IMR-90 (cell line): ENCODE data around the gene ANO1. TPM values are rescaled to one million over a fixed set of nuclear protein-coding genes. Genes with fewer than 3 reads are reported as not detected.
A peak's percentile ranks its signal among the peaks of the same experiment; 100 is the strongest.

Experiments used
- ATAC-seq: fragments of 200-7000 bp; cut with Tn5 transposase; 2 replicates; pipeline ENCODE4 v1.9.1; 2020; ENCODE audit warnings: low read depth, mild to moderate bottlenecking, moderate library complexity
- BruUV-seq: library from RNA; stranded (reverse); fragments of 400-500 nt; replicated peaks from 2 replicates; lab custom pipeline; 2021; lab: Mats Ljungman, UMichigan
- CTCF ChIA-PET: fragments of 300-600 bp; formaldehyde crosslinking; extraction: SDS; loops from one replicate; lab custom pipeline; 2021; ENCODE audit warnings: antibody characterized with exemption; lab: Yijun Ruan, JAX
- POLR2A ChIA-PET: fragments of 300-600 bp; sonication (Branson Sonifier 250); formaldehyde crosslinking; loops from one replicate; lab custom pipeline; 2022; ENCODE audit warnings: antibody characterized with exemption; ENCODE audit not compliant: unreplicated experiment; lab: Charles Lee
- DNase-seq: peaks from one replicate; pipeline ENCODE4 v3.0.0; 2013
- H2AFZ ChIP-seq: replicated peaks from 2 replicates; pipeline ENCODE3; 2013; ENCODE audit warnings: low read length, mild to moderate bottlenecking; ENCODE audit not compliant: poor library complexity
- H2AK5ac ChIP-seq: 2 replicates; pipeline ENCODE4 v1.6.1; 2013; ENCODE audit warnings: low read depth, low read length, inconsistent platforms
- H2AK9ac ChIP-seq: replicated peaks from 2 replicates; pipeline ENCODE3; 2013; ENCODE audit warnings: mild to moderate bottlenecking, low read depth, low read length, moderate library complexity; ENCODE audit not compliant: poor library complexity
- H2BK120ac ChIP-seq: 2 replicates; pipeline ENCODE4 v1.6.1; 2013; ENCODE audit warnings: low read depth, low read length, inconsistent platforms
- H2BK15ac ChIP-seq: 3 replicates; pipeline ENCODE4 v1.6.1; 2013; ENCODE audit warnings: low read depth, low read length, inconsistent platforms
- H2BK20ac ChIP-seq: 2 replicates; pipeline ENCODE4 v1.6.1; 2013; ENCODE audit warnings: low read depth, mild to moderate bottlenecking, inconsistent platforms, low read length, moderate library complexity
- H2BK5ac ChIP-seq: 2 replicates; pipeline ENCODE4 v1.6.1; 2013; ENCODE audit warnings: mild to moderate bottlenecking, low read depth, low read length, inconsistent platforms; ENCODE audit not compliant: poor library complexity, severe bottlenecking
- H3K14ac ChIP-seq: replicated peaks from 2 replicates; pipeline ENCODE4 v1.6.1; 2013; ENCODE audit warnings: low read depth, low read length, inconsistent platforms
- H3K18ac ChIP-seq: 2 replicates; pipeline ENCODE4 v1.6.1; 2013; ENCODE audit warnings: low read depth, low read length, control low read depth
- H3K23ac ChIP-seq: 2 replicates; pipeline ENCODE4 v1.6.1; 2013; ENCODE audit warnings: low read depth, low read length, inconsistent platforms
- H3K27ac ChIP-seq: 2 replicates; pipeline ENCODE4 v1.5.1; 2013; ENCODE audit warnings: mild to moderate bottlenecking, control low read depth, low read length; ENCODE audit not compliant: insufficient read depth
- H3K27me3 ChIP-seq: 2 replicates; pipeline ENCODE4 v1.6.1; 2013; ENCODE audit warnings: low read length; ENCODE audit not compliant: control insufficient read depth, insufficient read depth
- H3K36me3 ChIP-seq: 2 replicates; pipeline ENCODE4 v1.6.1; 2013; ENCODE audit warnings: low read length, mixed read lengths; ENCODE audit not compliant: control insufficient read depth, insufficient read depth
- H3K4ac ChIP-seq: 2 replicates; pipeline ENCODE4 v1.6.1; 2013; ENCODE audit warnings: low read depth, low read length, inconsistent platforms
- H3K4me1 ChIP-seq: 2 replicates; pipeline ENCODE4 v1.6.1; 2013; ENCODE audit warnings: low read length, mixed read lengths; ENCODE audit not compliant: control insufficient read depth, insufficient read depth
- H3K4me2 ChIP-seq: 2 replicates; pipeline ENCODE4 v1.6.1; 2013; ENCODE audit warnings: low read depth, mild to moderate bottlenecking, control low read depth, low read length, moderate library complexity
- H3K4me3 ChIP-seq: 2 replicates; pipeline ENCODE4 v1.5.1; 2013; ENCODE audit warnings: low read depth, mild to moderate bottlenecking, control low read depth, low read length, moderate library complexity; ENCODE audit not compliant: insufficient read depth
- H3K56ac ChIP-seq: 2 replicates; pipeline ENCODE4 v1.6.1; 2013; ENCODE audit warnings: low read length, inconsistent platforms; ENCODE audit not compliant: insufficient read depth; ENCODE audit errors: extremely low read depth
- H3K79me1 ChIP-seq, 2 experiments: 2 replicates each; pipeline ENCODE4 v1.6.1; 2013; ENCODE audit warnings: low read length in 2 of 2, inconsistent platforms in 1 of 2, low read depth in 1 of 2
- H3K9ac ChIP-seq: 2 replicates; pipeline ENCODE4 v1.6.1; 2013; ENCODE audit warnings: low read depth, low read length, control low read depth
- H3K9me1 ChIP-seq: 2 replicates; pipeline ENCODE4 v1.6.1; 2013; ENCODE audit warnings: low read length, inconsistent platforms; ENCODE audit not compliant: insufficient read depth
- H3K9me3 ChIP-seq: 2 replicates; pipeline ENCODE4 v1.6.1; 2013; ENCODE audit warnings: low read length; ENCODE audit not compliant: control insufficient read depth, insufficient read depth
- H4K20me1 ChIP-seq: 2 replicates; pipeline ENCODE4 v1.6.1; 2013; ENCODE audit warnings: low read length, inconsistent platforms; ENCODE audit not compliant: insufficient read depth
- H4K5ac ChIP-seq: 2 replicates; pipeline ENCODE4 v1.6.1; 2013; ENCODE audit warnings: mild to moderate bottlenecking, low read depth, low read length, control low read depth
- H4K8ac ChIP-seq, 2 experiments: 2 replicates each; pipeline ENCODE4 v1.6.1; 2013; ENCODE audit warnings: low read depth in 2 of 2, low read length in 2 of 2, control low read depth in 1 of 2, inconsistent platforms in 1 of 2
- H4K91ac ChIP-seq: 2 replicates; pipeline ENCODE4 v1.6.1; 2013; ENCODE audit warnings: low read depth, low read length, inconsistent platforms; ENCODE audit not compliant: insufficient read depth
- CEBPB ChIP-seq: IDR thresholded peaks from 2 replicates; pipeline ENCODE4 v1.6.1; 2012; ENCODE audit warnings: low read depth, low read length, improper control_type of control experiment
- RCOR1 ChIP-seq: IDR thresholded peaks from 2 replicates; pipeline ENCODE4 v1.6.1; 2012; ENCODE audit warnings: mild to moderate bottlenecking, low read length, improper control_type of control experiment; ENCODE audit not compliant: insufficient replicate concordance
- WGBS, 2 experiments: methylation state at CpG; one replicate each; pipeline versions ENCODE4 v1.1.5 to v1.1.7; 2013; ENCODE audit warnings: missing lambda C conversion rate in 2 of 2; ENCODE audit not compliant: insufficient read length in 1 of 2; ENCODE audit errors: extremely low coverage in 2 of 2; 5-methylcytosine and 5-hydroxymethylcytosine counted together
- dilution Hi-C: fragments of 300-500 bp; cut with HindIII; formaldehyde crosslinking; loops from one replicate; pipeline ENCODE4 v1.14.3; 2018; ENCODE audit warnings: low sequenced_read_pairs; ENCODE audit not compliant: unreplicated experiment
- in situ Hi-C: fragments of 300-500 bp; cut with MboI; formaldehyde crosslinking; loops from 3 replicates; pipeline ENCODE4 v1.14.3; 2019; ENCODE audit warnings: low sequenced_read_pairs, inconsistent platforms, mixed read lengths
- intact Hi-C: fragments of 100-400 bp; cut with micrococcal nuclease; formaldehyde crosslinking; loops from 2 replicates; pipeline ENCODE4 v1.10.0; 2022
- polyA plus RNA-seq, 3 experiments: library from polyadenylated mRNA; depleted of rRNA; stranded (reverse); fragments of >200 nt; gene quantifications; 2 replicates each; pipeline ENCODE4 v1.2.3, GENCODE V29; 2012; ENCODE audit warnings: low replicate concordance in 1 of 3
- total RNA-seq: library from RNA; depleted of rRNA; stranded (reverse); fragments of >200 nt; gene quantifications from 2 replicates; pipeline ENCODE4 v1.2.3, GENCODE V29; 2012

Gene ANO1
- total and polyA plus RNA-seq, 2 of the 4 experiments (the other 2 are of a cell fraction) = 4.1 to 10.7 TPM

DNA sequence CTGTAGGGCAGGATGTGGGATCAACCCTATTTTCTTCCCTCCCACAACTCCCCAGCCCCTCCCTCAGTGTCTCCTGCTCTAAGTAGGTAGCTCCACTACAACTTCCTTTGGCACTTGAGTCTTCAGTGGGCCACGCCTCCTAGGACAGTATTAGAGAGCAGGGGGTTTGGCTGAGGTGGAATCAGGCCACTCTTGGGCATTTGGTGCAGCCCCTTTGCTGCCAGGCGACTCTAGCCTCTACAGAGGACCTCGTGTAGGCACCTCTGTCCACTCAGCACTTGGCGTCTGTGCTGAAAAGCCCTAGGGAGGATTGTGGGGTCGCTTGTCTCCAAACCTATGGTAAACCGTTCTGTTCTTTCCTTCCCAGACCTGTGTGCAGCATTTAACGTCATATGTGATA lies 127.6 kb downstream of the ANO1 start:
- 80% methylated on average over 2 of the region's 7 CpGs; no CpG with 5 or more reads in 1 of the 2 experiments for WGBS, 2 experiments

More for the DNA sequence above, 127.6 kb downstream of the ANO1 start:
- Histone ChIP-seq H2AK5ac (peak overlapping the region; percentile 28; the same call in 1 of the 2 replicates), H3K27me3 (no peaks in the 10 kb centered on the region), H3K27ac (no peak overlapping the region), H3K9ac (no peak overlapping the region), H3K4me2 (no peak overlapping the region), H4K8ac (no peak overlapping the region), H3K9me1 (peaks cover 22% of the 10 kb centered on the region), H3K23ac (no peak overlapping the region), H3K4ac (no peak overlapping the region), H2AK9ac (no peak overlapping the region), H3K18ac (no peak overlapping the region), H3K79me1 (peaks cover 22 to 69% of the 10 kb centered on the region in 2 experiments; a peak in 3 of 4 replicates), H4K20me1 (peaks cover 68% of the 10 kb centered on the region), H2BK20ac (no peak overlapping the region), H2BK5ac (no peak overlapping the region), H3K36me3 (peaks cover 39% of the 10 kb centered on the region), H3K4me3 (no peak overlapping the region), H3K14ac (no peak overlapping the region), H2AFZ (no peak overlapping the region), H3K9me3 (no peaks in the 10 kb centered on the region), H4K91ac (no peak overlapping the region), H2BK15ac (no peak overlapping the region), H3K4me1 (peaks cover 3% of the 10 kb centered on the region; the same call in 1 of the 2 replicates), H3K56ac (no peak overlapping the region), H4K5ac (no peak overlapping the region), H2BK120ac (no peak overlapping the region)
- DNase-seq (no peak), ATAC-seq (no peak)
- TF ChIP-seq CEBPB = no peak
- no peak for TF ChIP-seq RCOR1
- POLR2A ChIA-PET = no interaction called here
- intact Hi-C loops (loop anchor here (10.0 kb wide), 1 partner anchor 119 kb away; no protein-coding TSS in a partner anchor), in situ Hi-C loops (no loop called here), dilution Hi-C loops (no loop called here)
- CTCF ChIA-PET = no interaction called here
- no TSS peak for BruUV-seq
